Lung (tissue), 12 donors: ENCODE measurements around the gene POU2F1. TPM values are rescaled to one million over a fixed set of nuclear protein-coding genes. Genes with fewer than 3 reads are reported as not detected.

Experiments used
- ATAC-seq: fragments of 200-7000 bp; cut with Tn5 transposase; one replicate; pipeline ENCODE4 v1.9.1; 2020; ENCODE audit warnings: moderate number of reproducible peaks; ENCODE audit not compliant: insufficient read depth, low FRiP score
- DNase-seq, 3 donors: peaks; one replicate each; pipeline ENCODE4 v3.0.0-alpha.2; 2013 to 2017
- H3K27ac ChIP-seq, 2 donors: one replicate each; pipeline ENCODE4 v1.5.1; 2013; ENCODE audit warnings: mild to moderate bottlenecking in 2 of 2, moderate library complexity in 2 of 2, control low read depth in 1 of 2, inconsistent platforms in 1 of 2, low read depth in 1 of 2, low read length in 1 of 2
- H3K27me3 ChIP-seq, 3 donors: one replicate each; pipeline ENCODE4 v1.5.1; 2013; ENCODE audit warnings: low read length in 2 of 3; ENCODE audit not compliant: control insufficient read depth in 3 of 3, insufficient read depth in 3 of 3
- H3K36me3 ChIP-seq, 4 donors: one replicate each; pipeline ENCODE4 v1.5.1; 2013; ENCODE audit warnings: low read length in 4 of 4, mild to moderate bottlenecking in 1 of 4, moderate library complexity in 1 of 4; ENCODE audit not compliant: control insufficient read depth in 4 of 4, insufficient read depth in 4 of 4
- H3K4me1 ChIP-seq, 5 donors: one replicate each; pipeline ENCODE4 v1.5.1; 2013; ENCODE audit warnings: low read length in 5 of 5, mild to moderate bottlenecking in 2 of 5, moderate library complexity in 1 of 5; ENCODE audit not compliant: control insufficient read depth in 5 of 5, insufficient read depth in 5 of 5
- H3K4me3 ChIP-seq: one replicate; pipeline ENCODE4 v1.5.1; 2013; ENCODE audit warnings: mild to moderate bottlenecking, control low read depth, moderate library complexity
- H3K9ac ChIP-seq, 2 donors: one replicate each; pipeline ENCODE4 v1.5.1; 2013; ENCODE audit warnings: low read length in 2 of 2, control low read depth in 1 of 2; ENCODE audit not compliant: insufficient read depth in 1 of 2
- H3K9me3 ChIP-seq, 4 donors: one replicate each; pipeline ENCODE4 v1.5.1; 2013; ENCODE audit warnings: low read length in 3 of 4, mild to moderate bottlenecking in 1 of 4, moderate library complexity in 1 of 4; ENCODE audit not compliant: control insufficient read depth in 4 of 4, insufficient read depth in 3 of 4
- WGBS, 2 donors: extraction: QIAGEN DNeasy Blood & Tissue Kit; methylation state at CpG; one replicate each; pipeline ENCODE4 v1.1.7; 2013; 5-methylcytosine and 5-hydroxymethylcytosine counted together
- polyA plus RNA-seq, 2 donors: library from polyadenylated mRNA; stranded (reverse); fragments of 200-250 nt; gene quantifications; one replicate each; pipeline ENCODE4 v1.2.1, GENCODE V29; 2013
- total RNA-seq, 2 donors: library from RNA; depleted of rRNA in 1 of 2; stranded (reverse); fragments of >200 nt in 1 of 2; gene quantifications; one replicate each; pipeline ENCODE4 v1.2.1, GENCODE V29; 2014 to 2021
- TF ChIP-seq, protein P1 (sequence below): IDR thresholded peaks from 2 replicates; pipeline ENCODE4 v1.5.1; 2012; ENCODE audit warnings: mild to moderate bottlenecking; ENCODE audit errors: control extremely low read depth, extremely low read depth
- donor health status: control.
- donor health status: control.
- donor health status: Bipolar disorder and iron deficiency.
- donor health status: healthy.
- donor health status: DM: yes; HTN: yes; CAD: no.

The POU2F1 gene
- total and polyA plus RNA-seq, 4 donors: 2.0 to 34.4 (median 8.7) TPM

DNA sequence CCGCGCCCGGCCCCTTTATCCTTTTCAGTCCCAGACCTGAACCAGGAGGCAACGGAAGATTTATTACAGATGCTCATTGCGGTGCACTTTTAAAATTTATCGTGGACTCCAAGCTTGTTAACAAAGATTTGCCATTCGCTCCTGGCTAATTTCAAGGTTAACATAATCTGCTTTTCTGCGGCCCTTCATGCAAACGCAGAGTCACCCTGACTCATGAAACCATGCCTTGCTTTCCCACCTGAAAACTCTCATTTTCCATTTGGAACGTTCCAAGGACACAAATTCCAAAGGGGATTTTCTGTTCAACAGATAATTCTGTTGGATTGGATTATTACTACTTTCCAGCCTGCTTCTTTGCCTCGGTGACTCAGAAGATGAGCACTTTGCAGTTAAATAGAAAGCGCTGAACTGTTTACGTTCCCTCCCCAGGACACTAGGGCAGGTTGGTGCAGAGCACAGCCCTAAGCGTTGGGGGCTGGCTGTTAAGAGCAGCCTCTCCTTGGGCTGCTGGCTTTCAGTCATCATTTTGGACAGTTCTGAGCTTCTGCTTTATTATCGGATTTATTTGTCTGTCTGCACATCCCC lies 246.5 kb downstream of the POU2F1 start:
- no peaks in the 10 kb centered on the region for H3K36me3 ChIP-seq
- H3K27ac ChIP-seq: no peak overlapping the region
- peaks cover 0 to 3% (median 0%) of the 10 kb centered on the region in 5 donors for H3K4me1 ChIP-seq
- no peaks in the 10 kb centered on the region for H3K9me3 ChIP-seq
- 93 to 96% methylated on average over 15 of the region's 15 CpGs for WGBS, 2 donors
- H3K9ac ChIP-seq: no peak overlapping the region
- H3K27me3 ChIP-seq: no peaks in the 10 kb centered on the region
- no peak overlapping the region for H3K4me3 ChIP-seq
- ATAC-seq (no peak), DNase-seq (no peak)
- TF ChIP-seq, protein P1, sequence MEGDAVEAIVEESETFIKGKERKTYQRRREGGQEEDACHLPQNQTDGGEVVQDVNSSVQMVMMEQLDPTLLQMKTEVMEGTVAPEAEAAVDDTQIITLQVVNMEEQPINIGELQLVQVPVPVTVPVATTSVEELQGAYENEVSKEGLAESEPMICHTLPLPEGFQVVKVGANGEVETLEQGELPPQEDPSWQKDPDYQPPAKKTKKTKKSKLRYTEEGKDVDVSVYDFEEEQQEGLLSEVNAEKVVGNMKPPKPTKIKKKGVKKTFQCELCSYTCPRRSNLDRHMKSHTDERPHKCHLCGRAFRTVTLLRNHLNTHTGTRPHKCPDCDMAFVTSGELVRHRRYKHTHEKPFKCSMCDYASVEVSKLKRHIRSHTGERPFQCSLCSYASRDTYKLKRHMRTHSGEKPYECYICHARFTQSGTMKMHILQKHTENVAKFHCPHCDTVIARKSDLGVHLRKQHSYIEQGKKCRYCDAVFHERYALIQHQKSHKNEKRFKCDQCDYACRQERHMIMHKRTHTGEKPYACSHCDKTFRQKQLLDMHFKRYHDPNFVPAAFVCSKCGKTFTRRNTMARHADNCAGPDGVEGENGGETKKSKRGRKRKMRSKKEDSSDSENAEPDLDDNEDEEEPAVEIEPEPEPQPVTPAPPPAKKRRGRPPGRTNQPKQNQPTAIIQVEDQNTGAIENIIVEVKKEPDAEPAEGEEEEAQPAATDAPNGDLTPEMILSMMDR: no peak

DNA sequence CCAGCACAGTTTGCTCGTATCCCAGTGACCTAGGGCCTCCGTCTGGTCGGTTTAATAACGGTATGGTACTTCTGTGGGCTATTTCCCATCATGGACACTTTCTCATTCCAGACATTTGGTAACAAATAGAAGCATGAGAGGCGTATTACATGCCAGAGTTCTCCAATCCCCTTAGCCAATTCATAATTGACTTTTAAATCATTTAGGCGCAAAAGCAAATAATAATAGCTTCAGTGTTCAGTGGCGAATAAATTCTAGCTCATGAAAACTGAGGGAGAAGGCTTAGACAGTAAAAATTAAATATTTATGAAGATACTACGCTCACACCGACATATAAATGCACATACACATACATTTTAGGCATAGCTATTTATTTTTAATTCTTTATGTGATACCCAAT lies 247.1 kb downstream of the POU2F1 start:
- Histone ChIP-seq H3K4me3 (no peak overlapping the region), H3K27ac (no peak overlapping the region), H3K9ac (no peak overlapping the region), H3K9me3 (no peaks in the 10 kb centered on the region), H3K4me1 (peaks cover 0 to 3% (median 0%) of the 10 kb centered on the region in 5 donors), H3K36me3 (no peaks in the 10 kb centered on the region), H3K27me3 (no peaks in the 10 kb centered on the region)
- ATAC-seq (no peak), DNase-seq (no peak)
- TF ChIP-seq, protein P1: no peak
- WGBS, 2 donors: 89 to 90% methylated on average over 9 of the region's 9 CpGs

DNA sequence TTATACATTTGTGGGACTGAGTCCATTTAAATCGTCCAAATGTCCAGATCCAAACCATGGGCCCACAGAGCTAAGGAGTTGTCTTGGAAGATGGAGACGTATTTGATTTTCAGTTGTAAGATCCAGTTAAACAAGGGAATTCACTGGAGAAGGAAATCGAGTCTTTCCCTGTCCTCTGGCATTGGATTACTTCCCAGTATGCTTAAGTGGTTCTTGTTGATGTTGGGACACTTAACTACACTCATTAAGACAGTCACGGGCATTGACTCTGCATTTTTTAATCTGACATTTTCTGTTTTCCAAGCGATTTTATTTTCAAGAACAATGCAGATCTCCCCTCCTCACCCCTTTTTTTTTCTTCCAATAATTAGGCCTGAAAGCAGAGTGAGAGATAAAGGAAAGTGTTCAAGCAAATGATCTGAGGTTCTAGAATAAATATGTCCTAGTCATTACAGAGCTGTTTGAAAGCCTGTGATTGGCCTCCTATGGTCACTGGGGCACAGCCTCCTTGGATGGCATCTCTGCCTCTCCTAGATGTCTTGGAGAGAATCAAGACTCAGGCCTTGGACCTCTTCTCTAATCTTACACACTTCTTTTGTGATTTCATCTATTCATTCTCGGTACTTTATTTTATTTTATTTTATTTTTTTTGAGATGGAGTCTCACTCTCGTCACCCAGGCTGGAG lies 248.7 kb downstream of the POU2F1 start:
- Histone ChIP-seq H3K4me3 (no peak overlapping the region), H3K27ac (no peak overlapping the region), H3K4me1 (peaks cover 0 to 3% (median 0%) of the 10 kb centered on the region in 5 donors), H3K9me3 (no peaks in the 10 kb centered on the region), H3K27me3 (no peaks in the 10 kb centered on the region), H3K36me3 (no peaks in the 10 kb centered on the region), H3K9ac (no peak overlapping the region)
- DNase-seq: no peak
- TF ChIP-seq, protein P1: no peak
- 75 to 89% methylated on average over 7 of the region's 7 CpGs for WGBS, 2 donors
- ATAC-seq: no peak

DNA sequence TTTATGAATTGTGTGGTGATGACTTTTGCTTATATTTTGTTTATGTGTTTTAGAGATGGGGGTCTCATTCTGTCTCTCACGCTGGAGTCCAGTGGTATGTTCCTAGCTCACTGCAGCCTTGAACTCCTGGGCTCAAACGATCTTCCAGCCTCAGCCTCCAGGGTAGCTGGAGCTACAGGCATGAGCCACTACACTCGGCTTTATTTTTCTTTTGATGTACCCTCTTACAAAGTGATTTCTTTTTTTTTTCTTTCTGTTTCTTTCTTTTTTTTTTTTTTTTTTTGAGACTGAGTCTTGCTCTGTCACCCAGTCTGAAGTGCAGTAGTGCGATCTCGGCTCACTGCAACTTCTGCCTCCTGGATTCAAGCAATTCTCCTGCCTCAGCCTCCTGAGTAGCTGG lies 250.9 kb downstream of the POU2F1 start:
- Histone ChIP-seq H3K4me3 (no peak overlapping the region), H3K9me3 (peaks cover 0 to 2% (median under 1%) of the 10 kb centered on the region in 4 donors), H3K4me1 (no peaks in the 10 kb centered on the region), H3K36me3 (no peaks in the 10 kb centered on the region), H3K9ac (no peak overlapping the region), H3K27ac (no peak overlapping the region), H3K27me3 (no peaks in the 10 kb centered on the region)
- no peak for ATAC-seq
- no peak for DNase-seq
- 90 to 95% methylated on average over 5 of the region's 5 CpGs for WGBS, 2 donors
- TF ChIP-seq, protein P1: no peak
